C4-2B (cell line): ENCODE results near the gene ERMN.
"Not testable (repeated sequence)": the region's sequence is repeated elsewhere in the genome, so short reads cannot be mapped to it uniquely, and the experiment has no call there.

ENCODE experiments used
- H3K27ac ChIP-seq: fragments of 450-650 bp; 2 replicates; pipeline ENCODE4 v1.5.1; 2017
- CTCF ChIP-seq: fragments of 450-650 bp; conservative IDR thresholded peaks from 2 replicates; pipeline ENCODE4 v1.5.1; 2017; ENCODE audit warnings: mild to moderate bottlenecking
- ZFX ChIP-seq: fragments of 450-650 bp; IDR thresholded peaks from 2 replicates; pipeline ENCODE4 v1.6.1; 2017

The ERMN gene

GRCh38 chr2:157291018-157291417, 34.6 kb downstream of the ERMN start:
- peak overlapping the region; percentile 60; the same call in 1 of the 2 replicates for H3K27ac ChIP-seq
- TF ChIP-seq ZFX = no peak
- no peak for TF ChIP-seq CTCF

GRCh38 chr2:157290525-157290924, 35.1 kb downstream of the ERMN start:
- TF ChIP-seq ZFX = no peak
- TF ChIP-seq CTCF = no peak
- peak overlapping the region; percentile 60; the same call in 1 of the 2 replicates for H3K27ac ChIP-seq

GRCh38 chr2:157287160-157287559, 38.5 kb downstream of the ERMN start:
- H3K27ac ChIP-seq = no peak overlapping the region
- TF ChIP-seq CTCF = no peak
- TF ChIP-seq ZFX = no peak

- TF ChIP-seq ZFX (no peak), CTCF (no peak)
- H3K27ac ChIP-seq = no peak overlapping the region; the same call in 1 of the 2 replicates
Measured at GRCh38 chr2:157283468-157283867, 42.2 kb downstream of the ERMN start.

GRCh38 chr2:157281316-157281715, 44.3 kb downstream of the ERMN start:
- TF ChIP-seq ZFX (no peak), CTCF (no peak)
- H3K27ac ChIP-seq = no peak overlapping the region

GRCh38 chr2:157279311-157279710, 46.3 kb downstream of the ERMN start:
- H3K27ac ChIP-seq = not testable (repeated sequence)

GRCh38 chr2:157271590-157272203, 53.9 kb downstream of the ERMN start:
- no peak overlapping the region for H3K27ac ChIP-seq
- TF ChIP-seq ZFX (no peak), CTCF (no peak)

- no peak overlapping the region for H3K27ac ChIP-seq
- TF ChIP-seq ZFX = no peak
- no peak for TF ChIP-seq CTCF
Measured at GRCh38 chr2:157269922-157270321, 55.7 kb downstream of the ERMN start.
